HepG2 (cell line): ENCODE results near the gene CDK2. TPM values are rescaled to one million over a fixed set of nuclear protein-coding genes. Genes with fewer than 3 reads are reported as not detected.
A peak's percentile ranks its signal among the peaks of the same experiment; 100 is the strongest.

Experiments
- ATAC-seq: fragments of 200-7000 bp; cut with Tn5 transposase; 3 replicates; pipeline ENCODE4 v1.9.1; 2020; ENCODE audit warnings: mild to moderate bottlenecking, moderate library complexity
- BruUV-seq: library from RNA; stranded (reverse); fragments of 400-500 nt; replicated peaks from 2 replicates; lab custom pipeline; 2021; lab: Mats Ljungman, UMichigan
- CTCF ChIA-PET: fragments of 300-600 bp; formaldehyde crosslinking; extraction: SDS; loops from one replicate; lab custom pipeline; 2021; ENCODE audit warnings: low total read pairs, inconsistent platforms, low intra/inter-chr PET ratio; lab: Yijun Ruan, JAX
- POLR2A ChIA-PET: fragments of 350-600 bp; sonication (Branson Sonifier 250); formaldehyde crosslinking; loops from one replicate; lab custom pipeline; 2020; ENCODE audit warnings: antibody characterized with exemption, inconsistent platforms; lab: Yijun Ruan, JAX
- DNase-seq: peaks from one replicate; pipeline ENCODE4 v3.0.0-alpha.2; 2015; ENCODE audit warnings: low spot score
- FAIRE-seq: peaks from 3 replicates; lab custom pipeline; 2011; peaks lifted over from hg19 to GRCh38; lab: Jason Lieb, UNC
- H2AFZ ChIP-seq: one replicate; pipeline ENCODE4 v1.6.1; 2011; ENCODE audit warnings: low read length, inconsistent platforms
- H3K27ac ChIP-seq: fragments of 300-600 bp; 3 replicates; pipeline ENCODE4 v1.8.0; 2011; ENCODE audit warnings: mixed run types, mild to moderate bottlenecking, mixed read lengths, low read length, inconsistent platforms; ENCODE audit not compliant: insufficient read depth; ENCODE audit errors: extremely low read length
- H3K27me3 ChIP-seq, 2 experiments: fragments of 200-600 bp in 1 of 2; 2 replicates in 1 of 2; 3 replicates in 1 of 2; pipeline versions ENCODE4 v1.6.0 to v1.8.0; 2011; ENCODE audit warnings: low read length in 2 of 2, mild to moderate bottlenecking in 2 of 2, moderate library complexity in 2 of 2, inconsistent platforms in 1 of 2; ENCODE audit not compliant: insufficient read depth in 2 of 2, control insufficient read depth in 1 of 2
- H3K36me3 ChIP-seq, 2 experiments: fragments of 200-600 bp in 1 of 2; replicated peaks in 1 of 2; 2 replicates in 1 of 2; 3 replicates in 1 of 2; pipeline versions ENCODE4 v1.5.1 to v1.8.0; 2011; ENCODE audit warnings: low read length in 2 of 2, inconsistent platforms in 1 of 2; ENCODE audit not compliant: insufficient read depth in 2 of 2, control insufficient read depth in 1 of 2
- H3K4me1 ChIP-seq: 2 replicates; pipeline ENCODE4 v1.5.1; 2012; ENCODE audit warnings: low read length, inconsistent platforms; ENCODE audit not compliant: insufficient read depth
- H3K4me2 ChIP-seq: 2 replicates; pipeline ENCODE4 v1.6.0; 2011; ENCODE audit warnings: low read depth, low read length, inconsistent platforms
- H3K4me3 ChIP-seq, 3 experiments: fragments of 200-600 bp in 1 of 3; sonication (generic), shearing (Covaris generic) in 1 of 3; replicated peaks in 1 of 3; 2 replicates each; pipeline ENCODE4 v1.5.1; 2011 to 2016; ENCODE audit warnings: low read length in 3 of 3, inconsistent platforms in 2 of 3, low read depth in 2 of 3, mild to moderate bottlenecking in 2 of 3, control low read depth in 1 of 3, mixed read lengths in 1 of 3; ENCODE audit not compliant: insufficient read depth in 1 of 3
- H3K79me2 ChIP-seq: one replicate; pipeline ENCODE4 v1.6.1; 2011; ENCODE audit warnings: low read length, inconsistent platforms; ENCODE audit not compliant: insufficient read depth
- H3K9ac ChIP-seq: 2 replicates; pipeline ENCODE4 v1.6.0; 2011; ENCODE audit warnings: mild to moderate bottlenecking, low read depth, low read length, inconsistent platforms; ENCODE audit not compliant: insufficient read depth
- H3K9me3 ChIP-seq: 2 replicates; pipeline ENCODE4 v1.5.1; 2012; ENCODE audit warnings: mild to moderate bottlenecking, low read length
- H4K20me1 ChIP-seq: 2 replicates; pipeline ENCODE4 v1.6.0; 2011; ENCODE audit warnings: inconsistent platforms, mild to moderate bottlenecking, low read length, moderate library complexity; ENCODE audit not compliant: insufficient read depth
- ADNP ChIP-seq: sonication (generic); formaldehyde crosslinking; IDR thresholded peaks from 2 replicates; pipeline ENCODE4 v1.4.0; 2020; ENCODE audit warnings: missing genetic modification reagents
- ARNTL ChIP-seq: sonication (generic); formaldehyde crosslinking; IDR thresholded peaks from 2 replicates; pipeline ENCODE4 v1.4.0; 2020; ENCODE audit warnings: mild to moderate bottlenecking, missing genetic modification reagents
- CBX1 ChIP-seq: IDR thresholded peaks from one replicate; pipeline ENCODE4 v1.6.1; 2016; ENCODE audit warnings: antibody characterized with exemption, low read depth
- CREM ChIP-seq, 2 experiments: sonication (generic) in 1 of 2; formaldehyde crosslinking in 1 of 2; IDR thresholded peaks; 2 replicates each; pipeline versions ENCODE4 v1.4.0 to v1.6.1; 2016 to 2020; ENCODE audit warnings: antibody characterized with exemption in 1 of 2, mild to moderate bottlenecking in 1 of 2, missing genetic modification reagents in 1 of 2
- EEA1 ChIP-seq: sonication (generic); formaldehyde crosslinking; IDR thresholded peaks from 2 replicates; pipeline ENCODE4 v1.5.1; 2020; ENCODE audit warnings: mild to moderate bottlenecking, missing genetic modification reagents, borderline replicate concordance
- GPN1 ChIP-seq: sonication (generic); formaldehyde crosslinking; IDR thresholded peaks from 2 replicates; pipeline ENCODE4 v1.5.1; 2020; ENCODE audit warnings: missing genetic modification reagents, borderline replicate concordance
- KAT7 ChIP-seq: IDR thresholded peaks from 2 replicates; pipeline ENCODE4 v1.6.1; 2018; ENCODE audit warnings: borderline replicate concordance, missing compliant biosample characterization
- SIN3B ChIP-seq: fragments of 150-350 bp; IDR thresholded peaks from 2 replicates; pipeline ENCODE4 v1.6.1; 2014; ENCODE audit warnings: low read length
- ZNF124 ChIP-seq: sonication (generic); formaldehyde crosslinking; IDR thresholded peaks from 2 replicates; pipeline ENCODE4 v1.4.0; 2020; ENCODE audit warnings: missing genetic modification reagents
- ZNF225 ChIP-seq: sonication (generic); formaldehyde crosslinking; IDR thresholded peaks from 2 replicates; pipeline ENCODE4 v1.4.0; 2020; ENCODE audit warnings: mild to moderate bottlenecking, missing genetic modification reagents
- ZNF234 ChIP-seq: sonication (generic); formaldehyde crosslinking; conservative IDR thresholded peaks from 2 replicates; pipeline ENCODE4 v1.5.1; 2020; ENCODE audit warnings: mild to moderate bottlenecking, missing genetic modification reagents
- ZNF235 ChIP-seq: sonication (generic); formaldehyde crosslinking; IDR thresholded peaks from 2 replicates; pipeline ENCODE4 v1.8.1; 2023; ENCODE audit warnings: mild to moderate bottlenecking, missing genetic modification reagents, borderline replicate concordance
- ZNF329 ChIP-seq: sonication (generic); formaldehyde crosslinking; IDR thresholded peaks from 2 replicates; pipeline ENCODE4 v1.9.0; 2021; ENCODE audit warnings: low read depth, mild to moderate bottlenecking, missing genetic modification reagents
- ZNF383 ChIP-seq: sonication (generic); formaldehyde crosslinking; IDR thresholded peaks from 2 replicates; pipeline ENCODE4 v1.4.0; 2020; ENCODE audit warnings: missing genetic modification reagents, mild to moderate bottlenecking, borderline replicate concordance
- ZNF775 ChIP-seq: sonication (generic); formaldehyde crosslinking; IDR thresholded peaks from 2 replicates; pipeline ENCODE4 v1.4.0; 2020; ENCODE audit warnings: missing genetic modification reagents, mild to moderate bottlenecking, moderate library complexity, borderline replicate concordance
- ZNF816 ChIP-seq: sonication (generic); formaldehyde crosslinking; IDR thresholded peaks from 2 replicates; pipeline ENCODE4 v1.8.0; 2022; ENCODE audit warnings: missing genetic modification reagents, mild to moderate bottlenecking, borderline replicate concordance
- ZSCAN21 ChIP-seq: sonication (generic); formaldehyde crosslinking; IDR thresholded peaks from 2 replicates; pipeline ENCODE4 v1.8.0; 2022; ENCODE audit warnings: mild to moderate bottlenecking, missing genetic modification reagents, moderate library complexity, borderline replicate concordance
- ZSCAN9 ChIP-seq: IDR thresholded peaks from 2 replicates; pipeline ENCODE4 v1.6.1; 2016; ENCODE audit warnings: borderline replicate concordance
- WGBS: methylation state at CpG from one replicate; pipeline ENCODE4 v1.1.6; 2017; ENCODE audit warnings: low lambda C conversion rate; 5-methylcytosine and 5-hydroxymethylcytosine counted together
- in situ Hi-C: cut with HindIII; loops from 2 replicates; pipeline ENCODE4 v1.10.0; 2017; ENCODE audit warnings: low pct_unique_long_range_greater_than_20kb; ENCODE audit not compliant: extremely low pct_ligation_motif_present
- intact Hi-C: fragments of 100-400 bp; cut with micrococcal nuclease; formaldehyde crosslinking; loops from one replicate; pipeline ENCODE4 v1.10.0; 2022; ENCODE audit not compliant: unreplicated experiment
- polyA plus RNA-seq, 8 experiments: library from polyadenylated mRNA; depleted of rRNA in 3 of 8; stranded (reverse) in 7 of 8; unstranded in 1 of 8; fragments of >200 nt; fragmentation: Illumina TruSeq in 4 of 8; extraction: Trizol in 4 of 8; gene quantifications; 2 replicates each; pipeline versions ENCODE4 v1.2.1 to v1.2.3, GENCODE V29; 2011 to 2016; ENCODE audit warnings: low read depth in 4 of 8, missing spikeins in 1 of 8, mixed read lengths in 1 of 8; ENCODE audit not compliant: insufficient read depth in 1 of 8
- total RNA-seq, 5 experiments: library from RNA; depleted of rRNA; stranded (reverse); fragments of >200 nt; fragmentation: Illumina TruSeq; extraction: Trizol; gene quantifications; 2 replicates each; pipeline ENCODE4 v1.2.3, GENCODE V29; 2016; ENCODE audit warnings: low read depth in 1 of 5
- TF ChIP-seq, protein P1 (sequence below): sonication (generic); formaldehyde crosslinking; conservative IDR thresholded peaks from 2 replicates; pipeline ENCODE4 v1.8.0; 2022; ENCODE audit warnings: mild to moderate bottlenecking, moderate library complexity, missing genetic modification reagents
- TF ChIP-seq, protein P2 (sequence below), 2 experiments: fragments of 450-650 bp in 1 of 2; sonication (generic) in 1 of 2; formaldehyde crosslinking; IDR thresholded peaks; 2 replicates each; pipeline versions ENCODE4 v1.5.0 to v1.8.0; 2020 to 2022; ENCODE audit warnings: mild to moderate bottlenecking in 1 of 2, missing genetic modification reagents in 1 of 2

Gene CDK2
- total and polyA plus RNA-seq, 2 of the 13 experiments (the other 11 are each of a cell fraction or from before 2014, with no cell fraction given) = 47.5 to 52.6 TPM

DNA sequence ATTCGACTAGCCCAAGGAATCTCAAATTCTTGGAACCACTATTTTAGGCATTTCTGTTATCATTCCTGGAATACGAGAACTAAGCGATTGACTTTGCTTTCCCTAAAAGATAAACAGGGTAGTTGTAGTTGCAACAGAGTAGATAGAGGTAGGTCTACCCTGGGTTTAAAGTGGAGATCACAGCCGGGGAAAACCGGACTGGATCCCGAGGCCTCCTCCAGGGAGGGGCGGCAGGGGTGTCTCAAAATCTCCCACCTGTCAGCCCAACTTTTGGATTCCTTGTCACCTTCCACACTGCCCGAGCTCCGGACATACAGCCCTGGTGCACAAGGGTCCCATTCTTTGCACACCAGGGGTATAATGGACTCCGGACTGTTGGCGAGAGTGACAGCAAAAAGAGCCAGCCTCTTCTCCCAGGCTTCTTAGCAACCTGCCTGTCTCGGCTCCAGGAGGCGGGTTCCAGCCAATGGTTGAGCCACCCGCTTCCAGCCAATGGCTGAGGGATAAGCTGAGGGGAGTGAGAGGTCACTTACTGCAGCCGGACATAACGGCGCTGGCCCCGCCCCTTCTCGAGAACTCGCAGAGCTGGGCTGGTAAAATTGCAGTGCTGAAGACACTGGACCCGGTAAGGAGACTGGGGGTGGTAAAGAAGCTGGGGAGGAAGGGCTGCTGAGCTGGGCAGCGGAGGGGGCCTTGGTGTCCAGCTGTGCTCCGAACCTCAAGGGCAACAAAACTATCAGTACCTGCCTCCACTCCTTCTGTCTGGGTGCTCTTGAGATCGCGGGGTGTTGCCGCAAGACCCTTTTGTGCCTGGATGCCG lies 30.3 kb downstream of the CDK2 start, which contains the start of gene SUOX (continued):
- TF ChIP-seq ZNF775 (CRISPR knock-in tag) (no peak), ZNF329 (no peak), ZSCAN21 (CRISPR knock-in tag) (no peak; the same call in 1 of the 2 replicates), CREM (IDR thresholded peaks at IDR 0.05) (peak; percentile 26; the same call in 1 of the 2 replicates), CREM (CRISPR knock-in tag; IDR thresholded peaks at IDR 0.05) (no peak), ZNF234 (CRISPR knock-in tag) (no peak), ZSCAN9 (no peak; the same call in 1 of the 2 replicates), GPN1 (CRISPR knock-in tag) (no peak), SIN3B (peak; percentile 4; the same call in 1 of the 2 replicates)

DNA sequence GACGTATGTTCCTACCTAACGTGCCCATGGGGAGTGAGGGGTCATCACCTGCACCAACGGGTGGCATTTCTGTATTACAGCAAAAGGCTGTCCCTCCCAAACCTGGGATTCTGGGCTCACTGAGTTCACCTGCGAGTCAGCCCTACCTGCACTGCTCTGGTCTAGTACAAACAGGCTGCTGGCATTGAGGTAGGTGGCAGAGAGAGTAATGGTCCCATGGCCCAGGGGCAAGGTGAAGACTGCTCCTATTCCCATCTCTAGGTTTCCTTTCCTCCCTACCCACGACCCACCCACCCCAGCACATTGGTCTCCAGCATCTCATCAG lies 30.9 kb downstream of the CDK2 start:
- WGBS = 0% methylated on average over 3 of the region's 5 CpGs
- DNase-seq (no peak), ATAC-seq (peak; percentile 66), FAIRE-seq (no peak)
- Histone ChIP-seq H3K9me3 (no peaks in the 10 kb centered on the region), H3K4me3 (peak overlapping the region; percentile 84 to 88 (median 84)), H3K4me1 (peaks cover 56% of the 10 kb centered on the region), H2AFZ (no peak overlapping the region), H3K27me3 (peaks cover 0 to 3% of the 10 kb centered on the region in 2 experiments; a peak in 1 of 5 replicates), H3K9ac (peak overlapping the region; percentile 88), H3K79me2 (peaks cover 20% of the 10 kb centered on the region), H3K4me2 (peak overlapping the region; percentile 85), H4K20me1 (no peaks in the 10 kb centered on the region), H3K36me3 (peaks cover 5 to 23% of the 10 kb centered on the region in 2 experiments; a peak in 3 of 5 replicates), H3K27ac (peak overlapping the region; percentile 92)
- CTCF ChIA-PET = interaction anchor here (1.2 to 3.0 kb wide), 3 partner anchors 31 to 44 kb away, joined by 3 to 79 read pairs (median 4); partner anchors contain the start of genes CDK2 and RPS26
- intact Hi-C loops = loop anchor here (2.0 kb wide), 2 partner anchors 13 to 83 kb away; partner anchors contain the start of gene ERBB3
- BruUV-seq = TSS peak; percentile 30
- POLR2A ChIA-PET = interaction anchor here (0.6 to 3.5 kb wide), 24 partner anchors 10 to 268 kb away, joined by 3 to 60 read pairs (median 8); partner anchors contain the start of genes DNAJC14, ESYT1, IKZF4 and ORMDL2
- in situ Hi-C loops = loop anchor here (5.0 kb wide), 1 partner anchor 35 kb away; no protein-coding TSS in a partner anchor
- TF ChIP-seq, protein P1, sequence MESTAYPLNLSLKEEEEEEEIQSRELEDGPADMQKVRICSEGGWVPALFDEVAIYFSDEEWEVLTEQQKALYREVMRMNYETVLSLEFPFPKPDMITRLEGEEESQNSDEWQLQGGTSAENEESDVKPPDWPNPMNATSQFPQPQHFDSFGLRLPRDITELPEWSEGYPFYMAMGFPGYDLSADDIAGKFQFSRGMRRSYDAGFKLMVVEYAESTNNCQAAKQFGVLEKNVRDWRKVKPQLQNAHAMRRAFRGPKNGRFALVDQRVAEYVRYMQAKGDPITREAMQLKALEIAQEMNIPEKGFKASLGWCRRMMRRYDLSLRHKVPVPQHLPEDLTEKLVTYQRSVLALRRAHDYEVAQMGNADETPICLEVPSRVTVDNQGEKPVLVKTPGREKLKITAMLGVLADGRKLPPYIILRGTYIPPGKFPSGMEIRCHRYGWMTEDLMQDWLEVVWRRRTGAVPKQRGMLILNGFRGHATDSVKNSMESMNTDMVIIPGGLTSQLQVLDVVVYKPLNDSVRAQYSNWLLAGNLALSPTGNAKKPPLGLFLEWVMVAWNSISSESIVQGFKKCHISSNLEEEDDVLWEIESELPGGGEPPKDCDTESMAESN = 0 out of 2 replicates have a peak, but pooled peaks have one; percentile 1
- no peak for TF ChIP-seq ZNF235 (CRISPR knock-in tag)
- no peak for TF ChIP-seq ADNP (CRISPR knock-in tag)
- TF ChIP-seq EEA1 (CRISPR knock-in tag) = no peak
- no peak for TF ChIP-seq ZNF124 (CRISPR knock-in tag)
- TF ChIP-seq ZNF225 (CRISPR knock-in tag) = peak; percentile 75; the same call in 1 of the 2 replicates
- no peak for TF ChIP-seq CBX1
- TF ChIP-seq, protein P2, sequence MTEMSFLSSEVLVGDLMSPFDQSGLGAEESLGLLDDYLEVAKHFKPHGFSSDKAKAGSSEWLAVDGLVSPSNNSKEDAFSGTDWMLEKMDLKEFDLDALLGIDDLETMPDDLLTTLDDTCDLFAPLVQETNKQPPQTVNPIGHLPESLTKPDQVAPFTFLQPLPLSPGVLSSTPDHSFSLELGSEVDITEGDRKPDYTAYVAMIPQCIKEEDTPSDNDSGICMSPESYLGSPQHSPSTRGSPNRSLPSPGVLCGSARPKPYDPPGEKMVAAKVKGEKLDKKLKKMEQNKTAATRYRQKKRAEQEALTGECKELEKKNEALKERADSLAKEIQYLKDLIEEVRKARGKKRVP (CRISPR knock-in tag; IDR thresholded peaks at IDR 0.05) = no peak
- peak; percentile 64; the same call in 1 of the 2 replicates for TF ChIP-seq KAT7 (CRISPR knock-in tag)
- no peak for TF ChIP-seq ZNF816 (CRISPR knock-in tag)
- no peak for TF ChIP-seq ZNF383 (CRISPR knock-in tag)
- TF ChIP-seq ARNTL (CRISPR knock-in tag) = no peak
